IMR-90 (cell line): ENCODE results near the gene DVL1. TPM values are rescaled to one million over a fixed set of nuclear protein-coding genes. Genes with fewer than 3 reads are reported as not detected.

Experiments
- ATAC-seq: fragments of 200-7000 bp; cut with Tn5 transposase; 2 replicates; pipeline ENCODE4 v1.9.1; 2020; ENCODE audit warnings: low read depth, mild to moderate bottlenecking, moderate library complexity
- BruUV-seq: library from RNA; stranded (reverse); fragments of 400-500 nt; replicated peaks from 2 replicates; lab custom pipeline; 2021; lab: Mats Ljungman, UMichigan
- CTCF ChIA-PET: fragments of 300-600 bp; formaldehyde crosslinking; extraction: SDS; loops from one replicate; lab custom pipeline; 2021; ENCODE audit warnings: antibody characterized with exemption; lab: Yijun Ruan, JAX
- POLR2A ChIA-PET: fragments of 300-600 bp; sonication (Branson Sonifier 250); formaldehyde crosslinking; loops from one replicate; lab custom pipeline; 2022; ENCODE audit warnings: antibody characterized with exemption; ENCODE audit not compliant: unreplicated experiment; lab: Charles Lee
- DNase-seq: peaks from one replicate; pipeline ENCODE4 v3.0.0; 2013
- H2AFZ ChIP-seq: replicated peaks from 2 replicates; pipeline ENCODE3; 2013; ENCODE audit warnings: low read length, mild to moderate bottlenecking; ENCODE audit not compliant: poor library complexity
- H2AK5ac ChIP-seq: 2 replicates; pipeline ENCODE4 v1.6.1; 2013; ENCODE audit warnings: low read depth, low read length, inconsistent platforms
- H2AK9ac ChIP-seq: replicated peaks from 2 replicates; pipeline ENCODE3; 2013; ENCODE audit warnings: mild to moderate bottlenecking, low read depth, low read length, moderate library complexity; ENCODE audit not compliant: poor library complexity
- H2BK120ac ChIP-seq: 2 replicates; pipeline ENCODE4 v1.6.1; 2013; ENCODE audit warnings: low read depth, low read length, inconsistent platforms
- H2BK15ac ChIP-seq: 3 replicates; pipeline ENCODE4 v1.6.1; 2013; ENCODE audit warnings: low read depth, low read length, inconsistent platforms
- H2BK20ac ChIP-seq: 2 replicates; pipeline ENCODE4 v1.6.1; 2013; ENCODE audit warnings: low read depth, mild to moderate bottlenecking, inconsistent platforms, low read length, moderate library complexity
- H2BK5ac ChIP-seq: 2 replicates; pipeline ENCODE4 v1.6.1; 2013; ENCODE audit warnings: mild to moderate bottlenecking, low read depth, low read length, inconsistent platforms; ENCODE audit not compliant: poor library complexity, severe bottlenecking
- H3K14ac ChIP-seq: replicated peaks from 2 replicates; pipeline ENCODE4 v1.6.1; 2013; ENCODE audit warnings: low read depth, low read length, inconsistent platforms
- H3K18ac ChIP-seq: 2 replicates; pipeline ENCODE4 v1.6.1; 2013; ENCODE audit warnings: low read depth, low read length, control low read depth
- H3K23ac ChIP-seq: 2 replicates; pipeline ENCODE4 v1.6.1; 2013; ENCODE audit warnings: low read depth, low read length, inconsistent platforms
- H3K27ac ChIP-seq: 2 replicates; pipeline ENCODE4 v1.5.1; 2013; ENCODE audit warnings: mild to moderate bottlenecking, control low read depth, low read length; ENCODE audit not compliant: insufficient read depth
- H3K27me3 ChIP-seq: 2 replicates; pipeline ENCODE4 v1.6.1; 2013; ENCODE audit warnings: low read length; ENCODE audit not compliant: control insufficient read depth, insufficient read depth
- H3K36me3 ChIP-seq: 2 replicates; pipeline ENCODE4 v1.6.1; 2013; ENCODE audit warnings: low read length, mixed read lengths; ENCODE audit not compliant: control insufficient read depth, insufficient read depth
- H3K4ac ChIP-seq: 2 replicates; pipeline ENCODE4 v1.6.1; 2013; ENCODE audit warnings: low read depth, low read length, inconsistent platforms
- H3K4me1 ChIP-seq: 2 replicates; pipeline ENCODE4 v1.6.1; 2013; ENCODE audit warnings: low read length, mixed read lengths; ENCODE audit not compliant: control insufficient read depth, insufficient read depth
- H3K4me2 ChIP-seq: 2 replicates; pipeline ENCODE4 v1.6.1; 2013; ENCODE audit warnings: low read depth, mild to moderate bottlenecking, control low read depth, low read length, moderate library complexity
- H3K4me3 ChIP-seq: 2 replicates; pipeline ENCODE4 v1.5.1; 2013; ENCODE audit warnings: low read depth, mild to moderate bottlenecking, control low read depth, low read length, moderate library complexity; ENCODE audit not compliant: insufficient read depth
- H3K56ac ChIP-seq: 2 replicates; pipeline ENCODE4 v1.6.1; 2013; ENCODE audit warnings: low read length, inconsistent platforms; ENCODE audit not compliant: insufficient read depth; ENCODE audit errors: extremely low read depth
- H3K79me1 ChIP-seq, 2 experiments: 2 replicates each; pipeline ENCODE4 v1.6.1; 2013; ENCODE audit warnings: low read length in 2 of 2, inconsistent platforms in 1 of 2, low read depth in 1 of 2
- H3K9ac ChIP-seq: 2 replicates; pipeline ENCODE4 v1.6.1; 2013; ENCODE audit warnings: low read depth, low read length, control low read depth
- H3K9me1 ChIP-seq: 2 replicates; pipeline ENCODE4 v1.6.1; 2013; ENCODE audit warnings: low read length, inconsistent platforms; ENCODE audit not compliant: insufficient read depth
- H3K9me3 ChIP-seq: 2 replicates; pipeline ENCODE4 v1.6.1; 2013; ENCODE audit warnings: low read length; ENCODE audit not compliant: control insufficient read depth, insufficient read depth
- H4K20me1 ChIP-seq: 2 replicates; pipeline ENCODE4 v1.6.1; 2013; ENCODE audit warnings: low read length, inconsistent platforms; ENCODE audit not compliant: insufficient read depth
- H4K5ac ChIP-seq: 2 replicates; pipeline ENCODE4 v1.6.1; 2013; ENCODE audit warnings: mild to moderate bottlenecking, low read depth, low read length, control low read depth
- H4K8ac ChIP-seq, 2 experiments: 2 replicates each; pipeline ENCODE4 v1.6.1; 2013; ENCODE audit warnings: low read depth in 2 of 2, low read length in 2 of 2, control low read depth in 1 of 2, inconsistent platforms in 1 of 2
- H4K91ac ChIP-seq: 2 replicates; pipeline ENCODE4 v1.6.1; 2013; ENCODE audit warnings: low read depth, low read length, inconsistent platforms; ENCODE audit not compliant: insufficient read depth
- CTCF ChIP-seq: conservative IDR thresholded peaks from 2 replicates; pipeline ENCODE4 v1.5.1; 2012; ENCODE audit warnings: mild to moderate bottlenecking, low read depth, low read length, improper control_type of control experiment
- ELK1 ChIP-seq: fragments of 150-350 bp; IDR thresholded peaks from 2 replicates; pipeline ENCODE4 v1.6.1; 2016; ENCODE audit warnings: low read depth, mild to moderate bottlenecking, low read length, moderate library complexity, borderline replicate concordance
- FOS ChIP-seq: fragments of 150-350 bp; IDR thresholded peaks from 2 replicates; pipeline ENCODE4 v1.6.1; 2016; ENCODE audit warnings: low read depth, low read length
- NFE2L2 ChIP-seq: fragments of 150-350 bp; IDR thresholded peaks from 2 replicates; pipeline ENCODE4 v1.6.1; 2016; ENCODE audit warnings: low read depth, mild to moderate bottlenecking, low read length
- RAD21 ChIP-seq: IDR thresholded peaks from 2 replicates; pipeline ENCODE4 v1.6.1; 2012; ENCODE audit warnings: low read length, improper control_type of control experiment
- RCOR1 ChIP-seq: IDR thresholded peaks from 2 replicates; pipeline ENCODE4 v1.6.1; 2012; ENCODE audit warnings: mild to moderate bottlenecking, low read length, improper control_type of control experiment; ENCODE audit not compliant: insufficient replicate concordance
- WGBS, 2 experiments: methylation state at CpG; one replicate each; pipeline versions ENCODE4 v1.1.5 to v1.1.7; 2013; ENCODE audit warnings: missing lambda C conversion rate in 2 of 2; ENCODE audit not compliant: insufficient read length in 1 of 2; ENCODE audit errors: extremely low coverage in 2 of 2; 5-methylcytosine and 5-hydroxymethylcytosine counted together
- dilution Hi-C: fragments of 300-500 bp; cut with HindIII; formaldehyde crosslinking; loops from one replicate; pipeline ENCODE4 v1.14.3; 2018; ENCODE audit warnings: low sequenced_read_pairs; ENCODE audit not compliant: unreplicated experiment
- in situ Hi-C: fragments of 300-500 bp; cut with MboI; formaldehyde crosslinking; loops from 3 replicates; pipeline ENCODE4 v1.14.3; 2019; ENCODE audit warnings: low sequenced_read_pairs, inconsistent platforms, mixed read lengths
- intact Hi-C: fragments of 100-400 bp; cut with micrococcal nuclease; formaldehyde crosslinking; loops from 2 replicates; pipeline ENCODE4 v1.10.0; 2022
- polyA plus RNA-seq, 3 experiments: library from polyadenylated mRNA; depleted of rRNA; stranded (reverse); fragments of >200 nt; gene quantifications; 2 replicates each; pipeline ENCODE4 v1.2.3, GENCODE V29; 2012; ENCODE audit warnings: low replicate concordance in 1 of 3
- total RNA-seq: library from RNA; depleted of rRNA; stranded (reverse); fragments of >200 nt; gene quantifications from 2 replicates; pipeline ENCODE4 v1.2.3, GENCODE V29; 2012

The DVL1 gene
- total and polyA plus RNA-seq, 2 of the 4 experiments (the other 2 are of a cell fraction) = 27.2 to 35.9 TPM

- Histone ChIP-seq H2BK20ac (no peak overlapping the region), H3K79me1 (no peaks in the 10 kb centered on the region), H4K8ac (no peak overlapping the region), H2BK120ac (no peak overlapping the region), H4K20me1 (peaks cover 6% of the 10 kb centered on the region; the same call in 1 of the 2 replicates), H2AK9ac (no peak overlapping the region), H3K9ac (no peak overlapping the region), H3K36me3 (peaks cover 2% of the 10 kb centered on the region; the same call in 1 of the 2 replicates), H3K4me3 (no peak overlapping the region), H3K27ac (no peak overlapping the region), H4K5ac (no peak overlapping the region), H3K18ac (no peak overlapping the region), H3K4ac (no peak overlapping the region), H3K4me2 (no peak overlapping the region), H4K91ac (no peak overlapping the region), H2BK5ac (no peak overlapping the region), H3K9me1 (peaks cover under 1% of the 10 kb centered on the region; the same call in 1 of the 2 replicates), H3K9me3 (no peaks in the 10 kb centered on the region), H3K14ac (no peak overlapping the region), H3K27me3 (no peaks in the 10 kb centered on the region), H3K4me1 (no peaks in the 10 kb centered on the region; the same call in 1 of the 2 replicates), H2AFZ (no peak overlapping the region), H2BK15ac (no peak overlapping the region), H2AK5ac (no peak overlapping the region), H3K56ac (no peak overlapping the region), H3K23ac (no peak overlapping the region)
- intact Hi-C loops (no loop called here), in situ Hi-C loops (no loop called here), dilution Hi-C loops (no loop called here)
- CTCF ChIA-PET = interaction anchor here (0.9 kb wide), 1 partner anchor 165 kb away, joined by 4 read pairs; no protein-coding TSS in a partner anchor
- DNase-seq (no peak), ATAC-seq (no peak)
- 83% methylated on average over 15 of the region's 46 CpGs; no CpG with 5 or more reads in 1 of the 2 experiments for WGBS, 2 experiments
- no TSS peak for BruUV-seq
- POLR2A ChIA-PET = no interaction called here
- TF ChIP-seq RCOR1 = no peak
- no peak for TF ChIP-seq FOS
- TF ChIP-seq CTCF = no peak
- TF ChIP-seq NFE2L2 = no peak
- no peak for TF ChIP-seq RAD21
- TF ChIP-seq ELK1 = no peak
Measured at GRCh38 chr1:1287288-1288110, 61.7 kb downstream of the DVL1 start.
